ENCODE data around the gene ZBTB39.
"Not testable (repeated sequence)": the region's sequence is repeated elsewhere in the genome, so short reads cannot be mapped to it uniquely, and the experiment has no call there.

DNA sequence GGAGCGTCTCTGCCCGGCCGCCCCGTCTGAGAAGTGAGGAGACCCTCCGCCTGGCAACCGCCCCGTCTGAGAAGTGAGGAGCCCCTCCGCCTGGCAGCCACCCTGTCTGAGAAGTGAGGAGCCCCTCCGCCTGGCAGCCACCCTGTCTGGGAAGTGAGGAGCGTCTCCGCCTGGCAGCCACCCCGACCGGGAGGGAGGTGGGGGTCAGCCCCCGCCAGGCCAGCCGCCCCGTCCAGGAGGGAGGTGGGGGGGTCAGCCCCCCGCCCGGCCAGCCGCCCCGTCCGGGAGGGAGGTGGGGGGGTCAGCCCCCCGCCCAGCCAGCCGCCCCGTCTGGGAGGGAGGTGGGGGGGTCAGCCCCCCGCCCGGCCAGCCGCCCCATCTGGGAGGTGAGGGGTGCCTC lies 42.8 kb downstream of the ZBTB39 start:
- TF ChIP-seq, protein P1, sequence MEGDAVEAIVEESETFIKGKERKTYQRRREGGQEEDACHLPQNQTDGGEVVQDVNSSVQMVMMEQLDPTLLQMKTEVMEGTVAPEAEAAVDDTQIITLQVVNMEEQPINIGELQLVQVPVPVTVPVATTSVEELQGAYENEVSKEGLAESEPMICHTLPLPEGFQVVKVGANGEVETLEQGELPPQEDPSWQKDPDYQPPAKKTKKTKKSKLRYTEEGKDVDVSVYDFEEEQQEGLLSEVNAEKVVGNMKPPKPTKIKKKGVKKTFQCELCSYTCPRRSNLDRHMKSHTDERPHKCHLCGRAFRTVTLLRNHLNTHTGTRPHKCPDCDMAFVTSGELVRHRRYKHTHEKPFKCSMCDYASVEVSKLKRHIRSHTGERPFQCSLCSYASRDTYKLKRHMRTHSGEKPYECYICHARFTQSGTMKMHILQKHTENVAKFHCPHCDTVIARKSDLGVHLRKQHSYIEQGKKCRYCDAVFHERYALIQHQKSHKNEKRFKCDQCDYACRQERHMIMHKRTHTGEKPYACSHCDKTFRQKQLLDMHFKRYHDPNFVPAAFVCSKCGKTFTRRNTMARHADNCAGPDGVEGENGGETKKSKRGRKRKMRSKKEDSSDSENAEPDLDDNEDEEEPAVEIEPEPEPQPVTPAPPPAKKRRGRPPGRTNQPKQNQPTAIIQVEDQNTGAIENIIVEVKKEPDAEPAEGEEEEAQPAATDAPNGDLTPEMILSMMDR (IDR thresholded peaks at IDR 0.05) = not testable (repeated sequence)
- TF ChIP-seq POLR2A (IDR thresholded peaks at IDR 0.05) = not testable (repeated sequence)
